NT2/D1 (cell line): ENCODE results near the gene SNX10.

ENCODE experiments used
- DNase-seq: peaks from one replicate; pipeline ENCODE4 v3.0.0-alpha.2; 2011; ENCODE audit warnings: low read depth, low spot score
- H3K27me3 ChIP-seq: 2 replicates; pipeline ENCODE4 v1.6.0; 2011; ENCODE audit warnings: mild to moderate bottlenecking; ENCODE audit not compliant: insufficient read length, insufficient read depth
- H3K36me3 ChIP-seq: 2 replicates; pipeline ENCODE4 v1.6.1; 2011; ENCODE audit warnings: mild to moderate bottlenecking, low read length, mixed read lengths; ENCODE audit not compliant: insufficient read depth, insufficient read length
- H3K4me1 ChIP-seq: 2 replicates; pipeline ENCODE4 v1.5.1; 2011; ENCODE audit not compliant: insufficient read depth, insufficient read length
- H3K4me3 ChIP-seq: 2 replicates; pipeline ENCODE4 v1.5.1; 2011; ENCODE audit warnings: low read depth; ENCODE audit not compliant: insufficient read length
- H3K9ac ChIP-seq: 2 replicates; pipeline ENCODE4 v1.6.0; 2011; ENCODE audit warnings: low read depth; ENCODE audit not compliant: insufficient read length
- H3K9me3 ChIP-seq: 2 replicates; pipeline ENCODE4 v1.5.1; 2011; ENCODE audit warnings: mild to moderate bottlenecking, low read length; ENCODE audit not compliant: insufficient read depth
- SUZ12 ChIP-seq: IDR thresholded peaks from 2 replicates; pipeline ENCODE4 v1.6.1; 2011; ENCODE audit not compliant: insufficient read length, insufficient read depth; ENCODE audit errors: extremely low read depth
- YY1 ChIP-seq: IDR thresholded peaks from 2 replicates; pipeline ENCODE4 v1.6.1; 2011; ENCODE audit not compliant: insufficient read length, insufficient read depth
- ZNF274 ChIP-seq: IDR thresholded peaks from 2 replicates; pipeline ENCODE4 v1.6.1; 2011; ENCODE audit warnings: mild to moderate bottlenecking, low read depth, low read length

SNX10 gene

GRCh38 chr7:26340476-26341018, 48.9 kb downstream of the SNX10 start:
- DNase-seq = no peak
- no peak overlapping the region for H3K4me3 ChIP-seq
- TF ChIP-seq ZNF274 = no peak
- TF ChIP-seq YY1 = no peak
- no peak for TF ChIP-seq SUZ12
- H3K4me1 ChIP-seq = no peaks in the 10 kb centered on the region
- no peaks in the 10 kb centered on the region for H3K36me3 ChIP-seq
- H3K9me3 ChIP-seq = no peaks in the 10 kb centered on the region
- H3K9ac ChIP-seq = no peak overlapping the region
- H3K27me3 ChIP-seq = no peaks in the 10 kb centered on the region

- no peak for DNase-seq
- TF ChIP-seq YY1 (no peak), ZNF274 (no peak), SUZ12 (no peak)
- Histone ChIP-seq H3K4me1 (peaks cover 3% of the 10 kb centered on the region), H3K4me3 (no peak overlapping the region), H3K27me3 (no peaks in the 10 kb centered on the region), H3K36me3 (no peaks in the 10 kb centered on the region), H3K9me3 (no peaks in the 10 kb centered on the region), H3K9ac (no peak overlapping the region)
Measured at GRCh38 chr7:26343320-26343832, 51.7 kb downstream of the SNX10 start.

- Histone ChIP-seq H3K4me3 (no peak overlapping the region), H3K9me3 (no peaks in the 10 kb centered on the region), H3K36me3 (no peaks in the 10 kb centered on the region), H3K27me3 (no peaks in the 10 kb centered on the region), H3K4me1 (peaks cover 3% of the 10 kb centered on the region), H3K9ac (no peak overlapping the region)
- no peak for TF ChIP-seq YY1
- TF ChIP-seq ZNF274 = no peak
- TF ChIP-seq SUZ12 = no peak
- no peak for DNase-seq
Measured at GRCh38 chr7:26343837-26344236, 52.2 kb downstream of the SNX10 start.

- Histone ChIP-seq H3K27me3 (no peaks in the 10 kb centered on the region), H3K4me3 (no peak overlapping the region), H3K36me3 (no peaks in the 10 kb centered on the region), H3K9me3 (no peaks in the 10 kb centered on the region), H3K9ac (no peak overlapping the region), H3K4me1 (peaks cover 3% of the 10 kb centered on the region)
- TF ChIP-seq SUZ12 (no peak), YY1 (no peak), ZNF274 (no peak)
- no peak for DNase-seq
Measured at GRCh38 chr7:26345202-26345601, 53.5 kb downstream of the SNX10 start.

- peaks cover 3% of the 10 kb centered on the region for H3K4me1 ChIP-seq
- no peak for DNase-seq
- no peaks in the 10 kb centered on the region for H3K27me3 ChIP-seq
- H3K36me3 ChIP-seq = no peaks in the 10 kb centered on the region
- H3K9me3 ChIP-seq = no peaks in the 10 kb centered on the region
- TF ChIP-seq YY1 (no peak), ZNF274 (no peak), SUZ12 (no peak)
- H3K9ac ChIP-seq = no peak overlapping the region
- H3K4me3 ChIP-seq = no peak overlapping the region
Measured at GRCh38 chr7:26345837-26346236, 54.2 kb downstream of the SNX10 start.

GRCh38 chr7:26346611-26347203, 55.0 kb downstream of the SNX10 start:
- DNase-seq = no peak
- Histone ChIP-seq H3K36me3 (no peaks in the 10 kb centered on the region), H3K4me3 (no peak overlapping the region), H3K4me1 (peaks cover 3% of the 10 kb centered on the region), H3K9ac (no peak overlapping the region), H3K9me3 (no peaks in the 10 kb centered on the region), H3K27me3 (no peaks in the 10 kb centered on the region)
- no peak for TF ChIP-seq SUZ12
- no peak for TF ChIP-seq ZNF274
- TF ChIP-seq YY1 = no peak

DNA sequence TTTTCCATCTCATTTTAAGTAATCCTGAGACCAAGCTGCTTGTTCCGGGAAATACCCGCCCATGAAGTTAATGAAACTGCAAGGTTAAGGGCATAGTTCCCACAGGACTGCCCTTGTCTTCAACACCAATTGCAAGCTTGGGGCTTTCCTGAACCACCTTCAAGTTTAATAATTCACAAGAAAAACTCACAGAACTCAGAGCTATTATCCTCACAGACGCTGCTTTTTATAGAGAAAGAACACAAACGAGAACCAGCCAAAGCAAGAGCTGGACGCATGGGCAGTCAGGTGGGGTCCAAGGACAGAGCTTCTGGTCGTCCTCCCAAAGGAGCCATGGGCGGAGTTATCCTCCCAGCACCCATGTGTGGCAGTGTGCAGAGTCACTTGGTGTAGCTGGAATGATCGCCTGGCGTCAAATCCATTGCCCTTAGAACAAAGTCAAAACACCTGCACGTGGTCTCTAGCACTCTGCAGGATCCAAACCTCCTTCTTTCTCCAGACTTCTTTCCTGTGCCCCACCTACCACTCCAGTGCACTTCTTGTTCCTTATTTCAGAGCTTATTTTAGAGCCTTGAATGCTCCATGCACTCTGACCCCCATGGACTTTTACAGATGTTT, 56.7 kb downstream of the SNX10 start:
- TF ChIP-seq SUZ12 (no peak), ZNF274 (no peak), YY1 (no peak)
- no peak overlapping the region for H3K4me3 ChIP-seq
- H3K9me3 ChIP-seq = no peaks in the 10 kb centered on the region
- H3K36me3 ChIP-seq = no peaks in the 10 kb centered on the region
- H3K9ac ChIP-seq = no peak overlapping the region
- DNase-seq = no peak
- peaks cover 3% of the 10 kb centered on the region for H3K4me1 ChIP-seq
- no peaks in the 10 kb centered on the region for H3K27me3 ChIP-seq
